Measurements from ENCODE around the gene SLC9A9.
"Not testable (repeated sequence)": the region's sequence is repeated elsewhere in the genome, so short reads cannot be mapped to it uniquely, and the experiment has no call there.

Gene SLC9A9

DNA sequence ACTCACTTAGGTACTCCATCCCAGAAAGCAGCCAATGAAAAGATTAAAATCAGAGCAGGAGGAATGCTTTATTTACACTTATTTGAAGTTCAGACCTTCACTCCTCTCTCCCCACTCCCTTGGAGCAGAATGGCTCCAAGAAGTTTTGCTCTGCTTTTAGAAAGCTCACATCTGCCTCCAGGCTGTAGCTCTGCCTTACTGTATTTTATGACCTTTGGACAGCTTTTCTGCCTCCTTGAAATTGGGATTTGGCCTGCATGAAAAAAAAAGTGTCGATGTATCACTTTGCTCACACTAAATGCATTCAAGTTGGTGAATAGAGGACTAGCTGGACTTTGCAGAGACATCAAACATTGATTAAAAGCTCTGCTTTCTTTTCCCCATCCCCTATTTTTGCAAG is 95.3 kb downstream of the SLC9A9 start:
- DNase-seq = no peak

DNA sequence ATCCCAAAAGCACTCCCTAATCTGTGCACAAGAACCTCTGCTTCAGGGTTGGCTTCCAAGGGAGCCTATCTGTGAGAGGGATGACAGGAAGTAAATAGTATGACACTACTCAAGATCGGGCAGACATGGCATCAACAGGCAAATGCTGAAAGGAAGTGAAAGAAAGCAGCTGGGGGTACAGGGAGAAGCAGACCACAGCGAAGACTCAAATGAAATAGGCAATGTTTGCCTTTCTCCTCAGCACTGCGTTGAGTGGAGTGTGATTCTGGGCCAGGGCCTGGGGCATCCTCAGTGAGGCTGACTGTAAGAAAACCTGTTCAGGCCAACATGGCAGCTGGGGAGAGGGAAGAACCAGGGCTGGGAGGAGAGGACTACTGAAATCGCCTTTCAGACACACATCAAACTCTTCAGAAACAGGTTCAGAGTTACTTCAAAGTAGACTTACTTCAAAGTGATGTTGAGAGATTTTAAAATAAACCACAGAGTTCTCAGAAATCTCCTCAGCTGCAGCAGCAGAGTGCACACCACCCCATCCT is 96.6 kb downstream of the SLC9A9 start:
- DNase-seq = no peak

DNA sequence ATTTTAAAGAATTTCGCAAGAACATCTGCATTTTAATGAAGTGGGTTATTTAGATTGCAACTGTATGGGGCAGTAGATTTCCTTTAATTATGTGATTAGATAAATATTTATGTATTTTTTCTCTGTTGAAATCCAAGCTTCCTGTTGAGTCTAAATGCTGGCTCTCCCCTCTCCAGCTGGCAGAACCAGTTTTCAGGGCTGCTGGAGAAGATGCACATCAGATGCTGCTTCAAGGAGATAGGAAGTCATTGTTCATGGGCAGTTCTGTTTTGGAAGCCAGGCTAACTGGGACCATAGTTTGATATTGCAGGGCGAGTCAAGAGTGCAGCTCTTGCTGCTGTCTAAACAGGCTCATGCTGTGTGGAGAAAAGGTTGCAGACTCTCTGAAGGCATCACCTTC is 97.4 kb downstream of the SLC9A9 start:
- DNase-seq = no peak

DNA sequence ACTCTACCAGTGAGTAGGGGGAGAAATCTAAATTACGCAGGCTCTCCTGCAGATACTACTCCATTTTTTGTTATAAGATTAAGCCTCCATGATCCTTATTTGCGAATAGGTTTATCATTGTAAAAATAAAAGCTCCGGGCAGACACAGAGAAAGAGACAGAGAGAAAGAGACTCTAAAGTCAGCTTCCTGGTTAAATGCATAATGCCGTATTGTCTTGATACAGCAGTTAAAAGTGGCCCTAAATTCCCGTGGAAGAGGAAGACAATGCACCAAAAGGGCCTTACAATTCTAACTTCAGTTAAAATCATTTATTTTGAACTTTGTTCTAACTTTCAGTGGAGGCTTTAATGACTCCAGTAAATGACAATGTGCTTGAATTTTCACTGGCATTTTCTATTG is 98.3 kb downstream of the SLC9A9 start:
- DNase-seq = no peak

DNA sequence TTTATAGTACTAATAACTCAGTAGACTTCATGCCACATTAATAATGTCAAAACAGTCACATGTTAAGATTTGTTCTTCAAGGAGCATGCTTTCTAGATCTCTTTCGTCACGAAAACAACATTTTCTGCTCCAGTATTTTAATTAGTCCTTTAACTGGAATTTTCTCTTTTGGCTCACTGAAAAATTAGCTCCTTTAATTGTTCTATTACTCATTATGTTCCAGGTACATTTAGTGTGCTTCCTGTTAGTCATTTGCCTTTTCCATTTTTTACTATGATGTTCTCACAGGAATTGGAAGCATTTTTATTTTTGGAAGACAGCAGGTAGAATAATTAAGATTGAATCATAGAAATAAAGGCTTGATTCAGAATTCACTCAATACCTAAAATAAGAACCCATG is 111.2 kb downstream of the SLC9A9 start:
- DNase-seq = no peak

DNA sequence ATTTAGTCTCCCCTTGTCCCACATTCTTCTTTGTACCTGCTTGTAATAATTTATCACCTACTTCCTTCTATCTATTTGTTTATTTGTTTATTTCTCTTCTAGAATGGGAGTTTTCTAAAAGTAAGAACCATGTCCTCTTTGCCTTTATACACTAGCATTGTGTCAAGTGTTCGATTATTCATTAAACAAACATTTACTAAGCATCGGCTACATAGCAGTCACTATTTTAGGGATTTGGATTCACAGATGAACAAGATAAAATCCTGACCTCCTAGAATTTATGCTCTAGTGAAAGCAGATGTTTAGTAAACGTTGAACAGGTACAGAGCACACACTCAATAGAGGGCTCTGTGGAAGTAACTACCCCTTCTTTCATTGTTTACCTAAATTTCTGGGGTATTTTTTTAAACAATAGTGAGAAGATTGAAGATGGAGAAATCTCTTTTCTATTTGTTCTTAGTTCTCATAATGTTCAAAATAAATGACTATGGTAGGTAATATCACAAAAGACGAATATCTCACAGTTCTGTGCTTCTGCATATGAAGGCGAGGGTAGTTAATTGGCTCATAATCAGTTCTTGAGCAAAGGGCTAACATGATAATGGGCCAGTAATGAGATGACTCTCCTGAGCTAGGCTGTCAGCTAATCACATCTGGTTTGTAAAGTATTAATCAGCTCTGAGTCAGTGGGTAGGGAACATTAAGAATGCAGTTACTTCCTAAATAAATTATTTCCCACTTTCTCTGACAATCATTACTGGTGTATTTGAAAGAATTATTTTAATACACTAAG is 111.9 kb downstream of the SLC9A9 start:
- DNase-seq = peak; percentile 69

DNA sequence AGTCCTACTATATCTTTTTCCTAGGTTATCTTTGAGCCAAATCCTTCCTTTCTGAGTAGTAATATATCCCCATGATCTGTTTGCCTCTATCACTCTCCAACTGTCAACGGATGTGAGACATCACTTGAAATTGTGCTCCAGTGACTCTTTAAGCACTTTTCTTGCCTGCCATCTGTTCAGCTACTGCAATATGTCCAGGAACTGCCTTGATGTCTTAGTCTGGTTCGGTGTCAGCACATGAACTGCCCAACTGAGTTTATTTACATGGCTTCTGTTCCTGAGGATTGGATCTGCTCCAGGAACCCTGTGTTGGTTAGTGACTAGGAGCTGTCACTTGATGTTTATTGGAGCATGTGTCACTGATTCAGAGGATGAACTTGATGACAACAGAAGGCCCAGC is 116.5 kb downstream of the SLC9A9 start:
- no peak for DNase-seq

DNA sequence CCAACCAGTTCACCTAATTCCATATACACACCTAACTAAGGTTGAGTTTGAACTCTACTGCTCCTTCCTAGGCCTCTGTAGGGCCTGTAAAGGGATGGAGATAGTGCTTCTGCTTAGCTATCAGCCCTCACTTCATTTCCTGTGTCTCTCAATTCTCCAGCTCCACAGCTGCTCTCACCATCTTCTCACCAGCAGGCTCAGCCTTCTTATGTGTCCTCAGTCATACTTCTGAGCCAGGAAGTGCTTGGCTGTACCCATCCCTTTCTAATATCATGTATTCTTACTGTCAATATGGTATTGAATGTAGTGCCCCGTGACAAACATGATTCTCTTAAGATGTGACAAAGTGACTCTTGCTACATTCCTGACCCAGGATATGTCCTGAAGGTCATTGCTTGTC is 116.9 kb downstream of the SLC9A9 start:
- DNase-seq = no peak

DNA sequence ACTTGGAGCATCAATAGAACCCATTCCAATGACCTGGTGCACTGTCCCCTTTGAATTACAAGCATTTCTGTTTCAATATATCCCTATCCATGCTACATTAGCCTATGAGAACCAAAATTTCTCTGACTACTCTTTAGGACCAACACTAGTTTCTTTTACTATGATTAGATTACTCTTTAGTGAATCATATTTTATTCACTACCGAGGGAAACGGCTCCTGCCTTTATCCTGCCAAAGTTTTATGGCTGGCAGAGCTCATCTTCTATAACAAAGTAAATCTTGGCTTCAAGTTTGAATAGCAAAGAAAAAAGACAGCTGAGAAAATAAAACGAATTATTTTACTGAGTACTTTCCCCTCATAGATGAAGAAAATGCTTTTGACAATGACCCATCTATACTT is 120.9 kb downstream of the SLC9A9 start:
- DNase-seq = no peak

DNA sequence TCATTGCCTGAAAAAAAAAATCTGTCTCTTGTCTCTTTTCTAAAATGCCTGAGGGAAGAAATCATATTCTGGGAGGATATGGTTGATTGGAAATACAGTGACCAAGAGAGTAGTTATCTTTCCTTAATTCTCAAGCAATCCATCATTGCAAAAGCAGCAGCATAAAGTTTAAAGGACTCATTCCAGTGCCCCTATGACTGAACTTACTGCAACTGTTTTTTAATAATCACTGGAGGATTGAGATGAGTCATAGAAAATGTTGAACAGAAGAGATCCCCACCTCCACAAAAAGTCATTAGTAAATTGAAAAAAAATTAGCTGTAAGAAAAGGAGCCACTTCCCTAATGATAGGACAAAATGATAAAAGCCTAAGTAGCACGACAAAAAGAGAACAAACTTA is 121.5 kb downstream of the SLC9A9 start:
- no peak for DNase-seq

DNA sequence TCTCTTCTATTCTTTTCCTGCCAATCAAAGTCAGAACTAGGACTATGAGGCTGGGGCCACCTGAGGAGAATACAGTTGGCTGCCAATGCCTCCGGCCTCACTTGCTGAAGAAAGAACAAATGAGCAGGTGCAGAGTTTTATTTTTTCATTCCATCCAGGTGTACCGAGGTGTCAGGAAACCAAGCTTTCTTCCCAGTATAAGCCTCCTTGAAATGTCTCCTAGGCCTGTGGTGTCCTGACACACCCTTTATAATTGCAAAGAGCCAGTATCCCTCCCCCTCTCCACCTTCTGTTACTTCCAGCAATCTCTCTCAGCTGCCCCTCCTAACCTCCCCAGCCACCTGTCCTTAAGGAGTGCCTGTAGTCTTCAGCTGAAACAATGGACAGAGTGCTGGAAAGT is 127.9 kb downstream of the SLC9A9 start:
- DNase-seq = no peak

DNA sequence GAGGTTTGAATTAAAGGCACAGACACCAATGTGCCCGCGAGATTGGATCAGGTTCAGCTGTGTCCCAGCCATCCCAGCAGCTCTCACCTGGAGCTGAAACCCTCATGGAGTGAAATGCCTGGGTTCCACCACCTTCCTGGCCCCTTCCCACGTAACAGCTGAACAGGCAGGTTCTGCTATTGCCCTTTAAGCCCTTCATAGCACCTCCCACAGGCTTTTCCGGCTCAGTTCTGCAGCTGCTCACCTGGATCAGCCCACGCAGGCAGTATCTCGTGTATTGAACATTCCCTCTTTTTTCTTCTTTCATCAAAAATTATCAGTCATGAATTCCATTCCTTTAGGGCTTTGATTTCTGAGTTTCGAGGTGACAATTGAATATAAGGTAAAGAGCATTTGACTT is 129.8 kb downstream of the SLC9A9 start:
- no peak for DNase-seq

DNA sequence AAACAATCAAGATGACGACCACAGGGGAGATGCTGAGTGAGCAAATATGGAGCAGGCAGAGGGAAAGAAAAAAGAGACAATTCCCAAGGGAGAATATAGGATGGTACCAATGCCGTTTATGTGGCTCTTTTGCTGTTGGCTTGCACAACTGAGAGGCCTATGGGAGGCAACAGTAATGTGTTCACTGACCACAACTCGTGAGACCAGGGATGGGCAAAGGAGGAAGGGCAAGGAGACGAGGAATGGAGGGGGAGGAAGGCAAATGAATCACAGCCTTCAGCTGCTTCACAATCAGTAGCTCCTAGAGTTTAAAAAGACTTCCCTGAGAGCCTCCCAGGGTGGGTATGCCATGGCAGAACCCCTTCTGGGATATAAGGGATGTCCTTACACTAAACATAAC is 131.5 kb downstream of the SLC9A9 start:
- no peak for DNase-seq

DNA sequence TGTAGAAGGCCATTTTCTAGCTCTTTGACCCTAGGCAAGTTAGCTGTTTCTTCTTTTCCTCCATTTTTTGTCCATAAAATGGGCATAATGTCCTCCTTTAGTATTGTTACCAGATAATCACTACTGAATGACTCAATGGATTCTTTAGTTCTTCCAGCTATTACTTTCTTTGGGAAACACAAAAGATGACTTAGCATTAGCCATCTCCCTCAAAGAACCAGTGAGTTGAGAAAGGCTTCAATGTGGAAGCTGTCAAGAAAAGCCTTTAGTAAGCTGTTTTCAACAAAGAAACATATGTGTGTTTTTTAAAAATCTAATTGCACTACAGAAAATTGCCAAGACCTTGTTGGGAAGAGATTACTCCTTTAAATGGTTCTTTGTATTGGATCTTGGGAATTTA is 135.7 kb downstream of the SLC9A9 start:
- no peak for DNase-seq

DNA sequence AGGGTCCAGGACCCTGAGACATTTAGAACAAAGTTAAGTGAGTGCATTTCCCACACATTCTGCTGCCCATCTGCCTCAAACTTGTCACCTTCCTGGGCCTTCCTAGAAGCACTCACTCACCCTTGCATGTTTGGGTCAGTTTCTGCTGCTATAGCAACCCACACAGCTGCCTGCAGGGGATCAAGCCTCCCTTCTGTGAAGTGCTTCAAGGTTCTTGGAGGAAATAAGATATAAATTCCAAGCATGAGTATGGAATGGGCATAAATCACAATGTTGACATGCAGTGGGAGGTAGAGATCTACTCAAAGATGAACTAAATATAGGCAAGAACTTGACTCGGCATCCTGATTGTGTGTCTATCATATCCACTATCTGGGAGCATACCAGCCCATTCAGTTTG is 140.4 kb downstream of the SLC9A9 start:
- DNase-seq = peak; percentile 20

DNA sequence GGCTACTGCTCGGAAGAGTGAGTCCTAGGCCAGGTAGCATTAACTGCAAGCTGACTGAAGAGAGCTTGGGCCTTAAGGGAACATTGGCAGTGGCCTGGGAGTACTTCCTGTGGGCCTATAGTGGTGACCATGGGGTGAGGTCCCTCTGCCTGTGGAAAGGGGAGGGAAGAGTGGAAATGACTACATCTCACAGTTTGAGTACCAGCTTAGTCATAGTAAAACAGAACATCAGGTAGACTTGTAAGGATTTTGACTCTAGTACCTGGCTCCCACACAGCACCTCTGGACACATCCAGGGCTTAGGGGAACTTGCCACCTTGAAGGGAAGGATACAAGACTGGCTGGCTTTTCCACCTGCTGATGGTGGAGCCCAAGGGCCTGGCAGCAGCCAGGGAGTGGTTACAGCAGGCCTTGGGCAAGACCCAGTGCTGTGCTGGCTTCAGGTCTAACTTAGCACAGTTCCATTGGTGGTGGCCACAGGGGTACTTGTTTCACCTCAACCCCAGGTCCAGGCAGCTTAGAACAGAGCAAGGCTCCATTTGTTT is 147.8 kb downstream of the SLC9A9 start:
- DNase-seq = no peak

DNA sequence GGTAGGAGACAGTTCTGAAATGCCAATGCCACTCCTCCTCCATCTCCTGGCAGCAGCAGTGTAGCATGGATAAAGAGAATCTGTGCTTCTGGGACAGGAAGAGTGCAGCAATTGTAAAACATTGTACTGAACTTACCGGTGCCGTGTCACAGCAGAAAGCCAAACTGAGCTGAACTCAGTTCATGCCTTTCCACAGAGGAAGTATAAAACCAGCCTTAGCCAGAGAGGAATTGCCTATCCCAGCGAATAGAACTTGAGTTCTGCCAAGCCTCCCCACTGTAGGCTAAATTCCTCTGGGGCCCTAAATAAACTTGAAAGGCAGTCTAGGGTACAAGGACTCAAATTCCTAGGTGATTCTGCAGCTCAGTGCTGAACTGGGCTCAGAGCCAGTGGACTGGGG is 148.8 kb downstream of the SLC9A9 start:
- peak; percentile 6 for DNase-seq

DNA sequence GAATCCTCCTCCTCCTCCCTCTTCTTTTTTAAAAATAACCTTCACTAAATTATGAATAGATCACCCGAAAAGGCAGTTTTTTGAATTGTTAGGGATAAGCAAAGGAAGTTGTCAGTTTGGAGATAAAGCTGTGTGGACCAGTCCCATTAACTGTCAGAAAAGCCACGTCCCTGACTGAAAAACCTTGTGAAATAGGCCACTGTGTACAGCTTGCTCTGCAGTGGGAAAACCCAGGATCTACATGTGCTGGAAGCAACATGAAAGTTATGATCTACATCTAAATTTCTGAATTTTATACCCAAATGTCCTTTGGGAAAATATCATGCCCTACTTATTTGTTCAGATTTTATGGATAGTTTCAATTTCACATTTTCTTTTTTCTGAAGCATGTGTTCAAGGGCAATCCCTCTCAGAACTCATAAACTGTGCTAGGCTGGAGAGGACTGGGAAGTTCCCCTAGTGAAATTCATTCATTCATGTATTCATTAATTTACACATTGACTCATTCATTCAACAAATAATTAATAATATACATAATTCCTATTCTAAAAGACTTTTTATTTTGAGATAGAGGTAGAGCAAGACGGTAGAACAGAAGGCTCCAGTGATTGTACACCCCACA is 149.5 kb downstream of the SLC9A9 start:
- no peak for DNase-seq

DNA sequence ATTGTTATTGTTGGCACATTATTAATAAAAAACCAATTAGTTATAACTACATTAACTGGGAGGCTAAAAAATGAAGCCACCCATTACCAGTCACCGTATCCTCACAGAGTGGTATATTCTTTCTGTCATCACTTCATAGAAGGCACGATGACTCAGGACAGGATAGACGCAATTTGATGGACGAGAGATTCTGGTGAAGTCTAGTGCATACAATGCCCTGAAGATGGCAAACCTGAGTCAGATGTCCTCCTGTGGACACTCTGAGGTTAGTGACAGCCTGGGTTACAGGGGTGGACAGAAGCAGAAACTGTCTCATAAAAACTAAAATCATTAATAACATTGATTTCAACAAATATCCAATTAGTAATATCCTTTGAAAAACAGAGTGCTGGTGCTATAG is 150.3 kb downstream of the SLC9A9 start:
- no peak for DNase-seq

DNA sequence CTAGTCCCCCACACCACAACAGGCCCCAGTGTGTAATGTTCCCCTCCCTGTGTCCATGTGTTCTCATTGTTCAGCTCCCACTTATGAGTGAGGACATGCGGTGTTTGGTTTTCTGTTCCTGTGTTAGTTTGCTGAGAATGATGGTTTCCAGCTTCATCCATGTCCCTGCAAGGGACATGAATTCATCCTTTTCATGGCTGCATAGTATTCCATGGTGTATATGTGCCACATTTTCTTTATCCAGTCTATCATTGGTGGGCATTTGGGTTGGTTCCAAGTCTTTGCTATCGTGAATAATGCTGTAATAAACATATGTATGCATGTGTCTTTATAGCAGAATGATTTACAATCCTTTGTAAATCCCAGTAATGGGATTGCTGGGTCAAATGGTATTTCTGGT is 152.9 kb downstream of the SLC9A9 start:
- DNase-seq = not testable (repeated sequence)

DNA sequence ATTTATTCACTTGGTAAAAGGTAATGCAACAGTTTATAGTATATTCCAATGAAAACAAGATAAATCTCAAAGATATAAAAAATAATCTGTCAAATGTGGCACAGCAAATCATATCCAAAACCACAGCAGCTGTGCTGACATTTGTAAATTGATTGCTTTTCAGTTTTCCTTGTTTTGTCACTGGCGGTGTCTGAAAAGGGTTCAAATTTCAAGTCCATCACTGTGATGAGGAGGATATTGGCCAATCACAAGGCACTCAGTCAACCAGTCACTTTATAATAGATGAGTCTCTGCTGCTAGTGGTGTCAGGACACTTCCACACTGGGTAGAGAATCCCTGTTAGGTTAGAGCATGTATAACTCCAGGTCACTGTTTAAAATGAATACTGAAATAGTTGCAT is 154.8 kb downstream of the SLC9A9 start:
- DNase-seq = no peak

DNA sequence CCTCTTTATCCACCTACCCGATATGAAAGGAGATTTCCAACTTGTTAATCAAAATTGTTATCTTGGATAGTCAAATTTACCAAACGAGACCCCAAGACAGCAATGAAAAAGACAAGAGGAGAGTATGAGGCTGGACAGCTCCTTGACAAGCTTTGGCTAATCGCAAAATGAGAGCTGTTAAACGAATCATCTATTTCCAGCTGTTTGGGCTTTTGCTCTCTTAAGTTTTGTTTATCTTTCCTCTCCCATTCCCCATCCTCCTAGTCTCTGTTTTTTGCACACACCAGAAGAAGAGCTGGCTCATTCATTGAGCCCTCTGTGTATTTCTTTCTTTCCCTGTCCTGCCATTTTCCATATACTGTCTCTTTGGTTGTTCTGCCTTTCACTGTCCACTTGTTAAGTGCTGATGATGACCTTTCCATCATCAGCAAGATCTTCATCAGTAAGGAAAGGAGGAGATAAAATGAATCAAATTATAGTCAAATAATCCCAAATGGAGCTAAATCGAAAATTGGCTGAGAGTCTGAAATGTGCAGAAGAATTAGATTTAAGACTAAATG is 161.6 kb downstream of the SLC9A9 start:
- DNase-seq = no peak

DNA sequence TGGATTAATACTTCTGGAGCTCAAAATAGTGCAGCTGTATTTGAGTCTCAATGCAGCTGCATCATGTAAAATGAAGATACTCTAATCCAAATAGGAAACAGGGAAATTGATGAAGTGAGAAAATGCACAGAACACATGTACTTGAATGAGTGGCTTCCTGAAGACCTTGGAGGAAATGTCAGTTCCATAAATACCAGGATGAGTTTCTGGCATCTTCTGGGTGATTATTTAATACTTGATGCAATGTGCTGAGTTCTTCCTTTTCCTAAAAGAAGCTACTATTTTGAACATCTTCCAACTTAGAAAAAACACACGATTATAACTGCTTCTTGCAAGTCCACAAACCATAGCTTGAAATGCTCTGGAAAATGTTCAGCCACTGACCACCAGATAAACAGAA is 162.8 kb downstream of the SLC9A9 start:
- DNase-seq = no peak

DNA sequence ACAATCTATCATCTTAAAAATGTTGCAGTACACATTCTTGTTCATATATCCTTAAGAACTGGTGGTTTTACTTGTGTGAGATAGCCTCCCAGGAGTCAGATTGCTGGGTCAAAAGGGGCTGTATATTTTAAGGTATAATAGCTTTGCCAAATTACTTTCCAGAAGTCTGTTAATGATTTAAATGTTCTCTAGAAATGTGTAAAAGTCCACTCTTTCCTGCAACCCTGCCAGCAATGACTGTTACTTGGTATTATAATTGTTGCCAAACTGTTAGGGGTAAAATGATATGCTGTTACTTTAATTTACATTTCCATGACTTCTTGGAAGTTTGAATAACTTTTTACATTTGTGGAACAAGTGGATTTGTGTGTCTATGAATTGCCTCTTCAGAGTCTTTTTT is 170.8 kb downstream of the SLC9A9 start:
- DNase-seq = no peak
